ENCODE measurements around the gene MSS51. TPM values are rescaled to one million over a fixed set of nuclear protein-coding genes. Genes with fewer than 3 reads are reported as not detected.

The MSS51 gene
- total RNA-seq, 2 donors from 2014 or later: 2.6 to 3.5 TPM

- Histone ChIP-seq H3K27ac (no peak overlapping the region), H3K36me3 (no peaks in the 10 kb centered on the region), H3K4me1 (ENCODE audit: control insufficient read depth in 1 of 2, low read depth in 2 of 2) (peaks cover 5 to 44% of the 10 kb centered on the region in 2 donors), H3K9me3 (no peaks in the 10 kb centered on the region), H3K27me3 (replicated peaks; ENCODE audit: insufficient read depth) (no peaks in the 10 kb centered on the region), H3K4me3 (no peak overlapping the region)
- ATAC-seq (ENCODE audit: insufficient number of reproducible peaks, low FRiP score, low read depth) (no peak), DNase-seq (ENCODE audit: low spot score) (no peak)
- TF ChIP-seq, protein P1, sequence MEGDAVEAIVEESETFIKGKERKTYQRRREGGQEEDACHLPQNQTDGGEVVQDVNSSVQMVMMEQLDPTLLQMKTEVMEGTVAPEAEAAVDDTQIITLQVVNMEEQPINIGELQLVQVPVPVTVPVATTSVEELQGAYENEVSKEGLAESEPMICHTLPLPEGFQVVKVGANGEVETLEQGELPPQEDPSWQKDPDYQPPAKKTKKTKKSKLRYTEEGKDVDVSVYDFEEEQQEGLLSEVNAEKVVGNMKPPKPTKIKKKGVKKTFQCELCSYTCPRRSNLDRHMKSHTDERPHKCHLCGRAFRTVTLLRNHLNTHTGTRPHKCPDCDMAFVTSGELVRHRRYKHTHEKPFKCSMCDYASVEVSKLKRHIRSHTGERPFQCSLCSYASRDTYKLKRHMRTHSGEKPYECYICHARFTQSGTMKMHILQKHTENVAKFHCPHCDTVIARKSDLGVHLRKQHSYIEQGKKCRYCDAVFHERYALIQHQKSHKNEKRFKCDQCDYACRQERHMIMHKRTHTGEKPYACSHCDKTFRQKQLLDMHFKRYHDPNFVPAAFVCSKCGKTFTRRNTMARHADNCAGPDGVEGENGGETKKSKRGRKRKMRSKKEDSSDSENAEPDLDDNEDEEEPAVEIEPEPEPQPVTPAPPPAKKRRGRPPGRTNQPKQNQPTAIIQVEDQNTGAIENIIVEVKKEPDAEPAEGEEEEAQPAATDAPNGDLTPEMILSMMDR (IDR thresholded peaks at IDR 0.05): no peak
Observed at GRCh38 chr10:73408978-73409521, 24.3 kb downstream of the MSS51 start.

DNA sequence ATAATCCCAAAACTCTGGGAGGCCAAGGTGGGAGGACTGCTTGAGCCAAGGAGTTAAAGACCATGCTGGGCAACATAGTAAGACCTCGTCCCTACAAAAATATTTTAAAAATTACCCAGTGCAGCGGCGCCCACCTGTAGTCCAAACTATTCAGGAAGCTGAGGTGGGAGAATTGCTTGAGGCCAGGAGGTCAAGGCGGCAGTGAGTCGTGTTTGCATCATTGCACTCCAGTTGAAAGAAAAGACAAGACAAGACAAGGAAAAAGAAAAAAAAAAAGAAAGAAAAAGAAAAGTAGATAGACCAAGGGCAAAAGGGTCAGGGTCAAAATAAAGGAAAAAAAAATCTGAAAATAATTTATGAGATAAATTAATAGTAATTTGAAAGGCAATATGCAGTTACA lies 25.3 kb downstream of the MSS51 start:
- Histone ChIP-seq H3K9me3 (no peaks in the 10 kb centered on the region), H3K36me3 (no peaks in the 10 kb centered on the region), H3K4me3 (no peak overlapping the region), H3K4me1 (ENCODE audit: control insufficient read depth in 1 of 2, low read depth in 2 of 2) (peaks cover 5 to 51% of the 10 kb centered on the region in 2 donors), H3K27ac (no peak overlapping the region), H3K27me3 (replicated peaks; ENCODE audit: insufficient read depth) (no peaks in the 10 kb centered on the region)
- TF ChIP-seq, protein P1 (IDR thresholded peaks at IDR 0.05): no peak
- DNase-seq (ENCODE audit: low spot score): no peak
- no peak for ATAC-seq (ENCODE audit: insufficient number of reproducible peaks, low FRiP score, low read depth)

GRCh38 chr10:73407495-73407894 lies 25.9 kb downstream of the MSS51 start:
- Histone ChIP-seq H3K4me1 (ENCODE audit: control insufficient read depth in 1 of 2, low read depth in 2 of 2) (peaks cover 3 to 50% of the 10 kb centered on the region in 2 donors), H3K9me3 (no peaks in the 10 kb centered on the region), H3K36me3 (no peaks in the 10 kb centered on the region), H3K27ac (no peak overlapping the region), H3K4me3 (no peak overlapping the region), H3K27me3 (replicated peaks; ENCODE audit: insufficient read depth) (no peaks in the 10 kb centered on the region)
- TF ChIP-seq, protein P1 (IDR thresholded peaks at IDR 0.05): no peak
- no peak for ATAC-seq (ENCODE audit: insufficient number of reproducible peaks, low FRiP score, low read depth)
- no peak for DNase-seq (ENCODE audit: low spot score)

DNA sequence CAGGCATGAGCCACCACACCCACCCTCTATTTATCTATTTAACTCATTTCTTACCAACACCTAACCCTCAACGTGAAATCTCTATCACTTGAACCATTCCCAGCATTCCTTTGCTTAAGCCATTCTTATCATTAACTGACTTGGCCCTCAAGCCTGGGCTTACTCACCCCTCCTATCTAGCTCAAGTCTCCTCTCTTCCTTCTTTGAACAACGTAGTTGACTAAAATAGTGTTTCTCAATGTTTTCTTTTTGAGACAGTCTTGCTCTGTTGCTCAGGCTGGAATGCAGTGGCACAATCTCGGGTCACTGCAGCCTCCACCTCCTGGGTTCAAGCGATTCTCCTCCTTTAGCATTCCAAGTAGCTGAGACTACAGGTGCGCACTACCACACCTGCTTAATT lies 26.5 kb downstream of the MSS51 start:
- DNase-seq (ENCODE audit: low spot score): no peak
- TF ChIP-seq, protein P1 (IDR thresholded peaks at IDR 0.05): no peak
- Histone ChIP-seq H3K27me3 (replicated peaks; ENCODE audit: insufficient read depth) (no peaks in the 10 kb centered on the region), H3K36me3 (no peaks in the 10 kb centered on the region), H3K9me3 (no peaks in the 10 kb centered on the region), H3K4me3 (no peak overlapping the region), H3K4me1 (ENCODE audit: control insufficient read depth in 1 of 2, low read depth in 2 of 2) (peaks cover 0 to 44% of the 10 kb centered on the region in 2 donors), H3K27ac (no peak overlapping the region)
- no peak for ATAC-seq (ENCODE audit: insufficient number of reproducible peaks, low FRiP score, low read depth)

GRCh38 chr10:73405556-73405955 lies 27.8 kb downstream of the MSS51 start:
- no peaks in the 10 kb centered on the region for H3K9me3 ChIP-seq
- H3K27ac ChIP-seq: no peak overlapping the region
- H3K27me3 ChIP-seq (replicated peaks; ENCODE audit: insufficient read depth): no peaks in the 10 kb centered on the region
- no peak for ATAC-seq (ENCODE audit: insufficient number of reproducible peaks, low FRiP score, low read depth)
- H3K4me1 ChIP-seq (ENCODE audit: control insufficient read depth in 1 of 2, low read depth in 2 of 2): peaks cover 0 to 37% of the 10 kb centered on the region in 2 donors
- TF ChIP-seq, protein P1 (IDR thresholded peaks at IDR 0.05): no peak
- no peak for DNase-seq (ENCODE audit: low spot score)
- H3K36me3 ChIP-seq: no peaks in the 10 kb centered on the region
- no peak overlapping the region for H3K4me3 ChIP-seq
